GM19193 (cell line): ENCODE results near the gene ELAC1.
A peak's percentile ranks its signal among the peaks of the same experiment; 100 is the strongest.

ENCODE experiments used
- POLR2A ChIP-seq: IDR thresholded peaks from 4 replicates; pipeline ENCODE4 v1.6.1; 2011; ENCODE audit not compliant: insufficient read depth, insufficient read length; ENCODE audit errors: extremely low read depth

ELAC1 gene

GRCh38 chr18:50967714-50968661, at the start of gene ELAC1:
TSS of gene ELAC1 (plus strand) at chr18:50968040. CDS start at chr18:50974405, 6,365 bp downstream.
- TF ChIP-seq POLR2A: peak; percentile 93

GRCh38 chr18:50918153-50918552, 49.7 kb upstream of the ELAC1 start:
- no peak for TF ChIP-seq POLR2A

GRCh38 chr18:50924372-50924771, 43.5 kb upstream of the ELAC1 start:
- no peak for TF ChIP-seq POLR2A

- no peak for TF ChIP-seq POLR2A
These were observed 41.3 kb upstream of the ELAC1 start for GRCh38 chr18:50926521-50926920.

- no peak for TF ChIP-seq POLR2A
These were observed 39.3 kb upstream of the ELAC1 start for GRCh38 chr18:50928551-50928950.

- TF ChIP-seq POLR2A: no peak
These were observed 34.2 kb upstream of the ELAC1 start for GRCh38 chr18:50933684-50934083.

GRCh38 chr18:50934545-50935211, 33.2 kb upstream of the ELAC1 start:
- TF ChIP-seq POLR2A: no peak

GRCh38 chr18:50935493-50936191, 32.2 kb upstream of the ELAC1 start:
- no peak for TF ChIP-seq POLR2A

- TF ChIP-seq POLR2A: no peak
These were observed 30.7 kb upstream of the ELAC1 start for GRCh38 chr18:50937183-50937582.

- no peak for TF ChIP-seq POLR2A
These were observed 28.9 kb upstream of the ELAC1 start for GRCh38 chr18:50938912-50939311.

GRCh38 chr18:50944245-50944932, 23.5 kb upstream of the ELAC1 start:
- TF ChIP-seq POLR2A: no peak

GRCh38 chr18:50947899-50948298, 19.9 kb upstream of the ELAC1 start:
- TF ChIP-seq POLR2A: no peak

- TF ChIP-seq POLR2A: no peak
These were observed 18.7 kb upstream of the ELAC1 start for GRCh38 chr18:50949185-50949584.

GRCh38 chr18:50950626-50951025, 17.2 kb upstream of the ELAC1 start:
- no peak for TF ChIP-seq POLR2A

GRCh38 chr18:50953822-50954221, 14.0 kb upstream of the ELAC1 start:
- TF ChIP-seq POLR2A: no peak
